ENCODE measurements around the gene ELP4.

- no peak for TF ChIP-seq CTCF (IDR thresholded peaks at IDR 0.05 in 4 of 5, conservative IDR thresholded peaks at IDR 0.05 in 1 of 5)
- no peak for TF ChIP-seq POLR2A (IDR thresholded peaks at IDR 0.05)
Measured at GRCh38 chr11:31680770-31681169, 171.2 kb downstream of the ELP4 start.
